ENCODE measurements around the gene SNX5. TPM values are rescaled to one million over a fixed set of nuclear protein-coding genes. Genes with fewer than 3 reads are reported as not detected.
A peak's percentile ranks its signal among the peaks of the same experiment; 100 is the strongest.

SNX5 gene
- total and polyA plus RNA-seq, 2 of the 13 experiments (the other 11 are each of a cell fraction or from before 2014, with no cell fraction given), result 664 to 1,040 TPM

DNA sequence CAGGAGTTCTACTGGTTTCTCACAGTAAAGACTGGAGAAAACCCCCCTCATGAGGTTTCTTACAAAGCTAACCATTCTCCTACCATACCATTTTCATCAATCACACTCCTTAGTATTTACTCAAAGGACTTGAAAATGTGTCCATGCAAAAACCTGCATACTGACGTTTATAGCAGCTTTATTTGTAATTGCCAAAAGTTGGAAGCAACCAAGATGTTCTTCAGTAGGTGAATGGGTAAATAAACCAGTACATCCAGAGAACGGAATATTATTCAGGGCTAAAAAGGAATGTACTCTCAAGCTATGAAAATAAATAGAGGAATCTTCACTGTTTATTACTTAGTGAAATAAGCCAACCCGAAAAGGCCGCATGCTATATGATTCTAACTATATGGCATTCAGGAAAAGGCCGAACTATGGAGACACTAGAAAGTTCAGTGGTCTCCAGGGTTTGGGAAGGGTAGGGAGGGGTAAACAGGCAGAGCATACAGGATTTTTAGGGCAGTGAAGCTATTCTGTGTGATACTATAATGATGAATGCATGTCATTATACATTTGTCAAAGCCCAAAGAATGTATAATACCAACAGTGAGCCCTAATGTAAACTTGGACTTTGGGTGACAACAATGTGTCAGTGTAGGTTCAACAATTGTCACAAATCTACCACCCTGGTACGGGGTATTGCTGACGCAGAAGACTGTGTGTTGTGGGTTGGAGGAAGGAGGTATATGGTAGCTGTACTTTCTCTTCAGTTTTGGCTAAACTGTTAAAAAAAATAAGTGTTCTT is 50.6 kb downstream of the SNX5 start (continued):
- TF ChIP-seq, protein P1, sequence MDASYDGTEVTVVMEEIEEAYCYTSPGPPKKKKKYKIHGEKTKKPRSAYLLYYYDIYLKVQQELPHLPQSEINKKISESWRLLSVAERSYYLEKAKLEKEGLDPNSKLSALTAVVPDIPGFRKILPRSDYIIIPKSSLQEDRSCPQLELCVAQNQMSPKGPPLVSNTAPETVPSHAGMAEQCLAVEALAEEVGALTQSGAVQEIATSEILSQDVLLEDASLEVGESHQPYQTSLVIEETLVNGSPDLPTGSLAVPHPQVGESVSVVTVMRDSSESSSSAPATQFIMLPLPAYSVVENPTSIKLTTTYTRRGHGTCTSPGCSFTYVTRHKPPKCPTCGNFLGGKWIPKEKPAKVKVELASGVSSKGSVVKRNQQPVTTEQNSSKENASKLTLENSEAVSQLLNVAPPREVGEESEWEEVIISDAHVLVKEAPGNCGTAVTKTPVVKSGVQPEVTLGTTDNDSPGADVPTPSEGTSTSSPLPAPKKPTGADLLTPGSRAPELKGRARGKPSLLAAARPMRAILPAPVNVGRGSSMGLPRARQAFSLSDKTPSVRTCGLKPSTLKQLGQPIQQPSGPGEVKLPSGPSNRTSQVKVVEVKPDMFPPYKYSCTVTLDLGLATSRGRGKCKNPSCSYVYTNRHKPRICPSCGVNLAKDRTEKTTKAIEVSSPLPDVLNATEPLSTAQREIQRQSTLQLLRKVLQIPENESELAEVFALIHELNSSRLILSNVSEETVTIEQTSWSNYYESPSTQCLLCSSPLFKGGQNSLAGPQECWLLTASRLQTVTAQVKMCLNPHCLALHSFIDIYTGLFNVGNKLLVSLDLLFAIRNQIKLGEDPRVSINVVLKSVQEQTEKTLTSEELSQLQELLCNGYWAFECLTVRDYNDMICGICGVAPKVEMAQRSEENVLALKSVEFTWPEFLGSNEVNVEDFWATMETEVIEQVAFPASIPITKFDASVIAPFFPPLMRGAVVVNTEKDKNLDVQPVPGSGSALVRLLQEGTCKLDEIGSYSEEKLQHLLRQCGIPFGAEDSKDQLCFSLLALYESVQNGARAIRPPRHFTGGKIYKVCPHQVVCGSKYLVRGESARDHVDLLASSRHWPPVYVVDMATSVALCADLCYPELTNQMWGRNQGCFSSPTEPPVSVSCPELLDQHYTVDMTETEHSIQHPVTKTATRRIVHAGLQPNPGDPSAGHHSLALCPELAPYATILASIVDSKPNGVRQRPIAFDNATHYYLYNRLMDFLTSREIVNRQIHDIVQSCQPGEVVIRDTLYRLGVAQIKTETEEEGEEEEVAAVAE (CRISPR knock-in tag; IDR thresholded peaks at IDR 0.05; ENCODE audit: borderline replicate concordance), result no peak
- TF ChIP-seq NR3C1 (CRISPR knock-in tag; IDR thresholded peaks at IDR 0.05), result no peak
- TF ChIP-seq ZNF253 (CRISPR knock-in tag; IDR thresholded peaks at IDR 0.05; ENCODE audit: borderline replicate concordance), result no peak
- peak; percentile 29; the same call in 1 of the 2 replicates for TF ChIP-seq ETV5 (CRISPR knock-in tag; IDR thresholded peaks at IDR 0.05; ENCODE audit: borderline replicate concordance)
- TF ChIP-seq ZNF207 (IDR thresholded peaks at IDR 0.05; ENCODE audit: borderline replicate concordance), result no peak
- TF ChIP-seq, protein P2, sequence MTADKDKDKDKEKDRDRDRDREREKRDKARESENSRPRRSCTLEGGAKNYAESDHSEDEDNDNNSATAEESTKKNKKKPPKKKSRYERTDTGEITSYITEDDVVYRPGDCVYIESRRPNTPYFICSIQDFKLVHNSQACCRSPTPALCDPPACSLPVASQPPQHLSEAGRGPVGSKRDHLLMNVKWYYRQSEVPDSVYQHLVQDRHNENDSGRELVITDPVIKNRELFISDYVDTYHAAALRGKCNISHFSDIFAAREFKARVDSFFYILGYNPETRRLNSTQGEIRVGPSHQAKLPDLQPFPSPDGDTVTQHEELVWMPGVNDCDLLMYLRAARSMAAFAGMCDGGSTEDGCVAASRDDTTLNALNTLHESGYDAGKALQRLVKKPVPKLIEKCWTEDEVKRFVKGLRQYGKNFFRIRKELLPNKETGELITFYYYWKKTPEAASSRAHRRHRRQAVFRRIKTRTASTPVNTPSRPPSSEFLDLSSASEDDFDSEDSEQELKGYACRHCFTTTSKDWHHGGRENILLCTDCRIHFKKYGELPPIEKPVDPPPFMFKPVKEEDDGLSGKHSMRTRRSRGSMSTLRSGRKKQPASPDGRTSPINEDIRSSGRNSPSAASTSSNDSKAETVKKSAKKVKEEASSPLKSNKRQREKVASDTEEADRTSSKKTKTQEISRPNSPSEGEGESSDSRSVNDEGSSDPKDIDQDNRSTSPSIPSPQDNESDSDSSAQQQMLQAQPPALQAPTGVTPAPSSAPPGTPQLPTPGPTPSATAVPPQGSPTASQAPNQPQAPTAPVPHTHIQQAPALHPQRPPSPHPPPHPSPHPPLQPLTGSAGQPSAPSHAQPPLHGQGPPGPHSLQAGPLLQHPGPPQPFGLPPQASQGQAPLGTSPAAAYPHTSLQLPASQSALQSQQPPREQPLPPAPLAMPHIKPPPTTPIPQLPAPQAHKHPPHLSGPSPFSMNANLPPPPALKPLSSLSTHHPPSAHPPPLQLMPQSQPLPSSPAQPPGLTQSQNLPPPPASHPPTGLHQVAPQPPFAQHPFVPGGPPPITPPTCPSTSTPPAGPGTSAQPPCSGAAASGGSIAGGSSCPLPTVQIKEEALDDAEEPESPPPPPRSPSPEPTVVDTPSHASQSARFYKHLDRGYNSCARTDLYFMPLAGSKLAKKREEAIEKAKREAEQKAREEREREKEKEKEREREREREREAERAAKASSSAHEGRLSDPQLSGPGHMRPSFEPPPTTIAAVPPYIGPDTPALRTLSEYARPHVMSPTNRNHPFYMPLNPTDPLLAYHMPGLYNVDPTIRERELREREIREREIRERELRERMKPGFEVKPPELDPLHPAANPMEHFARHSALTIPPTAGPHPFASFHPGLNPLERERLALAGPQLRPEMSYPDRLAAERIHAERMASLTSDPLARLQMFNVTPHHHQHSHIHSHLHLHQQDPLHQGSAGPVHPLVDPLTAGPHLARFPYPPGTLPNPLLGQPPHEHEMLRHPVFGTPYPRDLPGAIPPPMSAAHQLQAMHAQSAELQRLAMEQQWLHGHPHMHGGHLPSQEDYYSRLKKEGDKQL (CRISPR knock-in tag; IDR thresholded peaks at IDR 0.05; ENCODE audit: low read depth), result no peak
- no peak; the same call in 2 of the 3 replicates for TF ChIP-seq MXI1 (IDR thresholded peaks at IDR 0.05; ENCODE audit: borderline replicate concordance, low read depth, low read length)
- no peak for TF ChIP-seq NONO (IDR thresholded peaks at IDR 0.05)
- no peak for TF ChIP-seq NONO (CRISPR knock-in tag; conservative IDR thresholded peaks at IDR 0.05)
- no peak for TF ChIP-seq HNRNPH1 (optimal IDR thresholded peaks at IDR 0.05; ENCODE audit: low read depth, low read length)
- TF ChIP-seq ZNF678 (CRISPR knock-in tag; IDR thresholded peaks at IDR 0.05), result no peak
- no peak for TF ChIP-seq DZIP1 (CRISPR knock-in tag; IDR thresholded peaks at IDR 0.05)
- TF ChIP-seq ZNF501 (CRISPR knock-in tag; IDR thresholded peaks at IDR 0.05), result no peak
- TF ChIP-seq, protein P3, sequence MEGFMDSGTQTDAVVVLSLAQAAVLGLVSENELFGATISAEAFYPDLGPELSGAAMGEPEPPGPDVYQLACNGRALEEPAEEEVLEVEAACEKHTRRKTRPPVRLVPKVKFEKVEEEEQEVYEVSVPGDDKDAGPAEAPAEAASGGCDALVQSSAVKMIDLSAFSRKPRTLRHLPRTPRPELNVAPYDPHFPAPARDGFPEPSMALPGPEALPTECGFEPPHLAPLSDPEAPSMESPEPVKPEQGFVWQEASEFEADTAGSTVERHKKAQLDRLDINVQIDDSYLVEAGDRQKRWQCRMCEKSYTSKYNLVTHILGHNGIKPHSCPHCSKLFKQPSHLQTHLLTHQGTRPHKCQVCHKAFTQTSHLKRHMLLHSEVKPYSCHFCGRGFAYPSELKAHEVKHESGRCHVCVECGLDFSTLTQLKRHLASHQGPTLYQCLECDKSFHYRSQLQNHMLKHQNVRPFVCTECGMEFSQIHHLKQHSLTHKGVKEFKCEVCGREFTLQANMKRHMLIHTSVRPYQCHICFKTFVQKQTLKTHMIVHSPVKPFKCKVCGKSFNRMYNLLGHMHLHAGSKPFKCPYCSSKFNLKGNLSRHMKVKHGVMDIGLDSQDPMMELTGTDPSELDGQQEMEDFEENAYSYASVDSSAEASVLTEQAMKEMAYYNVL (CRISPR knock-in tag; IDR thresholded peaks at IDR 0.05; ENCODE audit: borderline replicate concordance), result no peak
